ENCODE measurements around the gene QSOX2. TPM values are rescaled to one million over a fixed set of nuclear protein-coding genes. Genes with fewer than 3 reads are reported as not detected.

Gene QSOX2
- total RNA-seq, 4 donors from 2014 or later: 5.1 to 23.9 (median 7.4) TPM

DNA sequence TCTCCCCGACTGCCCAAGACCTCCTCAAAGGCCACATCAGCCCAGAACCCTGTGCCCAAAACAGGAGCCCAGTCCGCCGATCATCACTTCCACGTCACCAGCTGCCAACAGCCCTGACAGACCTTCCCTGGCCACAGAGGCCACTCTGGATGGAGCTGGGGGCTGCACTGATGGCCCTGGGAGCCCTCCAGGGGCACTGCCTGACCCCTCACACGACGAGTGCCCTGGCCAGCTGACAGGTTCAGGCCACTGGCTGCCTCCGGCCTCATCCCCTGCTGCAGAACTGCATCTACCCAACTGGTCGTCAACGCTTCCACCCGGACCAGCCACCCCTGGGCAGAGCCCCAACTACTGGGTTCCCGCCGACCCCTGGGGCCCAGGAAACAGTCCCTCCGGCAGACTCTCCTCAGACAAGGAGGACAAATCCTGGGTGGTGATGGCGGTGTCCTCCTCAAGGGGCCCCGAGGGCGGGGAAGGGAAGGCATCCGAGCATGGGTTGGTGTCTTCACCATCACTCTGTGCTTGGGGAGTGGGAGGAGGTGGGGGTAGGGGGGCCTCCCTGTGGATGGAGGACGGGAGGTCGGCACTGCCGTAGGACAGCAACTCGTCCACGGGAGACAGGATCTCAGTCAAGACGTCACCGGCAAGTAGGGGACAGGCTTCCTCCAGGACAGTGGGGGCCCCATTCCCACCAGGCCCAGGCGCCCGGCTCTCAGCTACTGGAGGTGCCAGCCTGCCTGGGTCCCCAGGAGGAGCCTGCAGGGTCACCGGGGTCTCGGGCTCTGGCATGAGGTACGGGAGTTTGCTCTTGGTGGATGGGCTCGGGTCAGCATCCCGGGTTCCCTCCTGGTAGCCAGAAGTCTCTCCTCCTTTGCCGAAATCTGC, 7.9 kb upstream of the QSOX2 start:
- Histone ChIP-seq H3K9me3 (no peaks in the 10 kb centered on the region), H3K27ac (no peak overlapping the region), H3K27me3 (no peaks in the 10 kb centered on the region), H3K4me1 (no peaks in the 10 kb centered on the region), H3K4me3 (no peak overlapping the region), H3K36me3 (no peaks in the 10 kb centered on the region)
- DNase-seq: no peak
- TF ChIP-seq, protein P1, sequence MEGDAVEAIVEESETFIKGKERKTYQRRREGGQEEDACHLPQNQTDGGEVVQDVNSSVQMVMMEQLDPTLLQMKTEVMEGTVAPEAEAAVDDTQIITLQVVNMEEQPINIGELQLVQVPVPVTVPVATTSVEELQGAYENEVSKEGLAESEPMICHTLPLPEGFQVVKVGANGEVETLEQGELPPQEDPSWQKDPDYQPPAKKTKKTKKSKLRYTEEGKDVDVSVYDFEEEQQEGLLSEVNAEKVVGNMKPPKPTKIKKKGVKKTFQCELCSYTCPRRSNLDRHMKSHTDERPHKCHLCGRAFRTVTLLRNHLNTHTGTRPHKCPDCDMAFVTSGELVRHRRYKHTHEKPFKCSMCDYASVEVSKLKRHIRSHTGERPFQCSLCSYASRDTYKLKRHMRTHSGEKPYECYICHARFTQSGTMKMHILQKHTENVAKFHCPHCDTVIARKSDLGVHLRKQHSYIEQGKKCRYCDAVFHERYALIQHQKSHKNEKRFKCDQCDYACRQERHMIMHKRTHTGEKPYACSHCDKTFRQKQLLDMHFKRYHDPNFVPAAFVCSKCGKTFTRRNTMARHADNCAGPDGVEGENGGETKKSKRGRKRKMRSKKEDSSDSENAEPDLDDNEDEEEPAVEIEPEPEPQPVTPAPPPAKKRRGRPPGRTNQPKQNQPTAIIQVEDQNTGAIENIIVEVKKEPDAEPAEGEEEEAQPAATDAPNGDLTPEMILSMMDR (IDR thresholded peaks at IDR 0.05): no peak
- TF ChIP-seq POLR2A (IDR thresholded peaks at IDR 0.05): no peak

DNA sequence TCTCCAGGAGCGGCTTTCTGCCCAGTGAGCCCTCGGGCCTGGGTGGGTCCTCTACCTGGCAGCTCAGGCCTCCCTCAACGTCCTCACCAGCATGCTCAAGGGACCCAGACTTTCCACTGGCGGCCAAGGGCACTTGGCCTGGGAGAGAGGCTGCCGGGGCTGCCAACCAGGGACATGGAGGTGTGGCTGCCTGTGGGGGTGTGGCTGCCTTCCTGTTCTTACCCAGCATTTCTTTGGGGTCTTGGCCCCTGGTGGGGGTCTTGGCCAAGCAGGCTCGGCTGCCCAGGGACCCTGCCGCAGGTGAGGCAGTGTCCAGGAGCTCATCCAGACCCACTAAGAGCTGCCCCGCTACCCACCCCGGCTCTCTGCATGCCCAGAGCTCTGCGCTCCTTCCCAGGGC, 7.2 kb upstream of the QSOX2 start:
- no peaks in the 10 kb centered on the region for H3K27me3 ChIP-seq
- DNase-seq: no peak

GRCh38 chr9:136252281-136252680, 6.7 kb upstream of the QSOX2 start:
- no peak overlapping the region for H3K4me3 ChIP-seq
- no peaks in the 10 kb centered on the region for H3K9me3 ChIP-seq
- DNase-seq: no peak
- H3K36me3 ChIP-seq: no peaks in the 10 kb centered on the region
- H3K4me1 ChIP-seq: no peaks in the 10 kb centered on the region
- TF ChIP-seq, protein P1 (IDR thresholded peaks at IDR 0.05): no peak
- TF ChIP-seq POLR2A (IDR thresholded peaks at IDR 0.05): no peak
- no peaks in the 10 kb centered on the region for H3K27me3 ChIP-seq
- no peak overlapping the region for H3K27ac ChIP-seq

More for the DNA sequence above, 7.2 kb upstream of the QSOX2 start:
- no peaks in the 10 kb centered on the region for H3K4me1 ChIP-seq
- H3K27ac ChIP-seq: no peak overlapping the region
- TF ChIP-seq, protein P1 (IDR thresholded peaks at IDR 0.05): no peak
- no peak for TF ChIP-seq POLR2A (IDR thresholded peaks at IDR 0.05)
- H3K36me3 ChIP-seq: no peaks in the 10 kb centered on the region
- H3K9me3 ChIP-seq: no peaks in the 10 kb centered on the region
- no peak overlapping the region for H3K4me3 ChIP-seq

DNA sequence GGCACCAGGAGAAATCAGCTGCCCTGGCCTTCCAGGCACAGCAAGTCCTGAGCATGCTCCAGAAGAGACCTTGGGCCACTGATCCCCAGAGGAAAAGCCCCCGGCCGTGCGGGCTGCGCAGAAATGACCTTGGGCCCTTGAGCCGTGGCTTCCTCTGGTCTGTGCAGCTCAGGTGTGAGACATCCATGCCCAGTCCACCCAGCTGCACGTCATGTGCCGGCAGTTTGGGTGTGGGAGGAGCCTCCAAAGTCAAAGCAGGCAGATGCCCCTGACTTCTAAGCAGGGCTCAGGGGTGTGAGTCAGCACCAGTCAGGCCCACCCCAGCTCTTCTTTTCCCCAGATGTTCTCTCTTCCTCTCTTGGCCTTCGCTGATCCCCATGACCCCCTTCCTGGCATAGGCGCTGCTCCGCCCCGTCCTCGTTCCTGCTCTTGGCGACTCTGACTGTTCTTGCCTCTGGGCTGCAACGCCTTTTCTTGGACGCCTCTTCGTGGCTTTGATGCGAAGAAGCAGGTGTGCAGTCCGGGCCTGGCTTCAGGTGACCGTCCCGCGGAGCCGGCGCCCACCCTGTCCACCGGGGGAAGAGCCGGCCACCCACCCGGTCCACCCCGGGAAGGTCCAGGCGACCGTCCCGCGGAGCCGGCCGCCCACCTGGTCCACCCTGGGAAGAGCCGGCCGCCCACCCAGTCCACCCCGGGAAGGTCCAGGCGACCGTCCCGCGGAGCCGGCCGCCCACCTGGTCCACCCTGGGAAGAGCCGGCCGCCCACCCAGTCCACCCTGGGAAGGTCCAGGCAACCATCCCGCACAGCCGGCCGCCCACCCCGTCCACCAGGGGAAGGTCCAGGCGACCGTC, 5.9 kb upstream of the QSOX2 start:
- no peaks in the 10 kb centered on the region for H3K9me3 ChIP-seq
- DNase-seq: no peak
- H3K36me3 ChIP-seq: no peaks in the 10 kb centered on the region
- no peak overlapping the region for H3K27ac ChIP-seq
- H3K4me1 ChIP-seq: no peaks in the 10 kb centered on the region
- TF ChIP-seq POLR2A (IDR thresholded peaks at IDR 0.05): no peak
- TF ChIP-seq, protein P1 (IDR thresholded peaks at IDR 0.05): no peak
- no peaks in the 10 kb centered on the region for H3K27me3 ChIP-seq
- no peak overlapping the region for H3K4me3 ChIP-seq

- no peak for DNase-seq
- H3K9me3 ChIP-seq: no peaks in the 10 kb centered on the region
- TF ChIP-seq, protein P1 (IDR thresholded peaks at IDR 0.05): no peak
- TF ChIP-seq POLR2A (IDR thresholded peaks at IDR 0.05): no peak
- H3K36me3 ChIP-seq: no peaks in the 10 kb centered on the region
- no peak overlapping the region for H3K27ac ChIP-seq
- peaks cover 0 to 4% (median 0%) of the 10 kb centered on the region in 4 donors for H3K4me1 ChIP-seq
- H3K4me3 ChIP-seq: no peak overlapping the region
- H3K27me3 ChIP-seq: no peaks in the 10 kb centered on the region
Measured at GRCh38 chr9:136250676-136251075, 5.1 kb upstream of the QSOX2 start.

Measured in Peyer's patch (tissue), 4 donors.